GM19455 (cell line): Measurements from ENCODE around the gene DSE.
A peak's percentile ranks its signal among the peaks of the same experiment; 100 is the strongest.
"Not testable (repeated sequence)": the region's sequence is repeated elsewhere in the genome, so short reads cannot be mapped to it uniquely, and the experiment has no call there.

Experiments
- ATAC-seq: cut with Tn5 transposase; IDR thresholded peaks from one replicate; pipeline ENCODE4 v1.9.1; 2021; ENCODE audit not compliant: unreplicated experiment

The DSE gene

GRCh38 chr6:116370760-116371119 lies at the start of gene DSE:
Gene DSE (plus strand): TSS chr6:116370947. CDS start chr6:116399251, 28,304 bp downstream.
- ATAC-seq: peak; percentile 78

- not testable (repeated sequence) for ATAC-seq
These were observed 48.8 kb upstream of the DSE start for GRCh38 chr6:116321933-116322332.

- ATAC-seq: no peak
These were observed 46.9 kb upstream of the DSE start for GRCh38 chr6:116323863-116324262.

GRCh38 chr6:116325634-116326132 lies 45.1 kb upstream of the DSE start:
- ATAC-seq: not testable (repeated sequence)

GRCh38 chr6:116326181-116326671 lies 44.5 kb upstream of the DSE start:
- no peak for ATAC-seq

GRCh38 chr6:116326996-116327395 lies 43.8 kb upstream of the DSE start:
- no peak for ATAC-seq

- no peak for ATAC-seq
These were observed 42.8 kb upstream of the DSE start for GRCh38 chr6:116327803-116328527.

- no peak for ATAC-seq
These were observed 42.2 kb upstream of the DSE start for GRCh38 chr6:116328528-116328903.

GRCh38 chr6:116329156-116329555 lies 41.6 kb upstream of the DSE start:
- ATAC-seq: no peak

- no peak for ATAC-seq
These were observed 40.2 kb upstream of the DSE start for GRCh38 chr6:116330511-116330910.

- no peak for ATAC-seq
These were observed 38.7 kb upstream of the DSE start for GRCh38 chr6:116332096-116332495.

- ATAC-seq: not testable (repeated sequence)
These were observed 35.9 kb upstream of the DSE start for GRCh38 chr6:116334638-116335409.

GRCh38 chr6:116335612-116336215 lies 35.0 kb upstream of the DSE start:
- ATAC-seq: no peak

GRCh38 chr6:116338943-116339342 lies 31.8 kb upstream of the DSE start:
- no peak for ATAC-seq

GRCh38 chr6:116340625-116341024 lies 30.1 kb upstream of the DSE start:
- ATAC-seq: not testable (repeated sequence)

GRCh38 chr6:116349216-116349615 lies 21.5 kb upstream of the DSE start:
- ATAC-seq: no peak

- peak; percentile 51 for ATAC-seq
These were observed 19.6 kb upstream of the DSE start for GRCh38 chr6:116351101-116351500.

- peak; percentile 60 for ATAC-seq
These were observed 18.0 kb upstream of the DSE start for GRCh38 chr6:116352515-116353471.

- ATAC-seq: no peak
These were observed 16.5 kb upstream of the DSE start for GRCh38 chr6:116354236-116354635.

- no peak for ATAC-seq
These were observed 15.0 kb upstream of the DSE start for GRCh38 chr6:116355796-116356195.
